HEK293T (cell line): ENCODE measurements around the gene MRPL45.

Experiments used
- CTCF ChIA-PET: fragments of 350-600 bp; formaldehyde crosslinking; extraction: SDS; loops from one replicate; lab custom pipeline; 2021; ENCODE audit warnings: antibody characterized with exemption, inconsistent platforms; lab: Yijun Ruan, JAX
- POLR2A ChIA-PET: fragments of 350-600 bp; formaldehyde crosslinking; extraction: SDS; loops from one replicate; lab custom pipeline; 2020; ENCODE audit warnings: antibody characterized with exemption, inconsistent platforms; lab: Yijun Ruan, JAX
- DNase-seq: peaks from one replicate; pipeline ENCODE4 v3.0.0; 2012; ENCODE audit warnings: mixed read lengths; ENCODE audit errors: extremely low spot score
- ARNT ChIP-seq: fragments of 450-650 bp; IDR thresholded peaks from 2 replicates; pipeline ENCODE4 v1.6.1; 2017; ENCODE audit warnings: mild to moderate bottlenecking
- BHLHE40 ChIP-seq: fragments of 450-650 bp; IDR thresholded peaks from 2 replicates; pipeline ENCODE4 v1.6.1; 2016; ENCODE audit warnings: mild to moderate bottlenecking, moderate library complexity, borderline replicate concordance
- CTBP1 ChIP-seq: fragments of 450-650 bp; IDR thresholded peaks from 2 replicates; pipeline ENCODE4 v1.6.1; 2016; ENCODE audit warnings: borderline replicate concordance
- ELF4 ChIP-seq: fragments of 450-650 bp; IDR thresholded peaks from 2 replicates; pipeline ENCODE4 v1.6.1; 2017; ENCODE audit warnings: antibody characterized with exemption
- FOXA1 ChIP-seq: fragments of 450-650 bp; IDR thresholded peaks from 2 replicates; pipeline ENCODE4 v1.6.1; 2016; ENCODE audit warnings: mild to moderate bottlenecking
- FOXK2 ChIP-seq: fragments of 450-650 bp; IDR thresholded peaks from 2 replicates; pipeline ENCODE4 v1.6.1; 2016; ENCODE audit warnings: mild to moderate bottlenecking
- FOXM1 ChIP-seq: fragments of 450-650 bp; IDR thresholded peaks from 2 replicates; pipeline ENCODE4 v1.6.1; 2017; ENCODE audit warnings: mild to moderate bottlenecking, borderline replicate concordance
- HDGF ChIP-seq: fragments of 450-650 bp; IDR thresholded peaks from 2 replicates; pipeline ENCODE4 v1.6.1; 2017; ENCODE audit warnings: antibody characterized with exemption, borderline replicate concordance
- L3MBTL2 ChIP-seq: fragments of 450-650 bp; conservative IDR thresholded peaks from 2 replicates; pipeline ENCODE4 v1.6.1; 2016; ENCODE audit warnings: mild to moderate bottlenecking
- LEF1 ChIP-seq: fragments of 450-650 bp; IDR thresholded peaks from 2 replicates; pipeline ENCODE4 v1.6.1; 2017; ENCODE audit warnings: mild to moderate bottlenecking, borderline replicate concordance
- NFRKB ChIP-seq: fragments of 450-650 bp; IDR thresholded peaks from 2 replicates; pipeline ENCODE4 v1.6.1; 2016; ENCODE audit warnings: mild to moderate bottlenecking, moderate library complexity
- SP1 ChIP-seq: fragments of 450-650 bp; IDR thresholded peaks from 2 replicates; pipeline ENCODE4 v1.6.1; 2017
- SUZ12 ChIP-seq: fragments of 450-650 bp; IDR thresholded peaks from 2 replicates; pipeline ENCODE4 v1.6.1; 2016; ENCODE audit warnings: mild to moderate bottlenecking
- TARDBP ChIP-seq: fragments of 450-650 bp; IDR thresholded peaks from 2 replicates; pipeline ENCODE4 v1.6.1; 2016
- ZNF384 ChIP-seq: fragments of 450-650 bp; IDR thresholded peaks from 2 replicates; pipeline ENCODE4 v1.6.1; 2016
- TF ChIP-seq, protein P1 (sequence below): fragments of 450-650 bp; IDR thresholded peaks from 2 replicates; pipeline ENCODE4 v1.6.1; 2016

MRPL45 gene

DNA sequence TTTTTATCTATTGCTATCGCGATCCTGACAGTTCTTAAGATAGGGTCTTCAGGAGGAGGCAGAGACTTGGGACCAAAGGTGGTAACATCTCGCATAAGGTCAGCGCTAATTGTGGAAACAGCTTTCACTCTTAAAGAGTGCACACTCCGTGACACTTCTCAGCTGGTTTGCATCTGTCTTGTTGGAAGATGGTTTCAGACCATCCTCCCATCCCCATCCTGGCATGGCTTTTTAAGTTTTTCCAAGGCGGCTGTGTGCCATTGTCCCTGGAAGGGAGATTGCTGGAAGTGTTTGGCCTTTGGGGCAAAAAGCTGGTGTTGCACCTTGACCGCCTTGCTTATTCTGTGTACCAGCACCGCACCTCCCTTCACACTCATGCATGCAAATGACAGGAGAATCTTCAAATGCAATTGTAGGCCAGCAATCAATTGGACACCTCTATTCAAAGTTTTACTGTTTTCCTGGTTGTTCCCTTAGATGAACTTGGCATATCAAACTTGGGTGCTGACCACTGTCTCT lies 56.2 kb downstream of the MRPL45 start:
- TF ChIP-seq SUZ12 (no peak), SP1 (no peak), BHLHE40 (no peak), FOXK2 (no peak), L3MBTL2 (no peak), FOXM1 (no peak), FOXA1 (no peak), NFRKB (no peak), LEF1 (no peak), ELF4 (no peak), HDGF (no peak), ARNT (no peak), ZNF384 (no peak), TARDBP (no peak)
- ChIA-PET CTCF (interaction anchor here (0.7 to 2.4 kb wide), 3 partner anchors 61 to 129 kb away, joined by 3 to 17 read pairs (median 4); no protein-coding TSS in a partner anchor), POLR2A (interaction anchor here (0.9 to 5.1 kb wide), 6 partner anchors 9 to 61 kb away, joined by 3 to 69 read pairs (median 6); partner anchors contain the start of gene GPR179)
- DNase-seq: no peak

DNA sequence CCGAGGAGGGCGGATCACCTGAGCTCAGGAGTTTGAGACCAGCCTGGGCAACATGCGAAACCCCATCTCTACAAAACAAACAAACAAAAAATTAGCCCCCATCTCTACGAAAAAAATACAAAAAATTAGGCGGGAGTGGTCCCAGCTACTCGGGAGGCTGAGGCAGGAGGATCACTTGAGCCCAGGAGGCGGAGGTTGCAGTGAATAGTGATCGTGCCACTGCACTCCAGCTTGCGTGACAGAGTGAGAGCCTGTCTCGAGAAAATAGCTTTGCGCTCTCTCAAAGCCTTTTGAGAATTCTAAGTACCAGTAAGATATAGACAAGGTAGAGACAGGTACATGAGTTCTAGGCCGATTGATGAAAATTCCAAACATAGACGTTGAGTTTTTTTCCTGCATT lies 56.7 kb downstream of the MRPL45 start:
- ChIA-PET CTCF (interaction anchor here (1.5 to 3.0 kb wide), 3 partner anchors 13 to 128 kb away, joined by 4 to 17 read pairs (median 11); no protein-coding TSS in a partner anchor), POLR2A (interaction anchor here (1.2 to 5.1 kb wide), 3 partner anchors 10 to 61 kb away, joined by 3 to 69 read pairs (median 15); partner anchors contain the start of gene GPR179)
- DNase-seq: no peak
- TF ChIP-seq ARNT (no peak), SP1 (no peak), ELF4 (no peak)
- TF ChIP-seq, protein P1, sequence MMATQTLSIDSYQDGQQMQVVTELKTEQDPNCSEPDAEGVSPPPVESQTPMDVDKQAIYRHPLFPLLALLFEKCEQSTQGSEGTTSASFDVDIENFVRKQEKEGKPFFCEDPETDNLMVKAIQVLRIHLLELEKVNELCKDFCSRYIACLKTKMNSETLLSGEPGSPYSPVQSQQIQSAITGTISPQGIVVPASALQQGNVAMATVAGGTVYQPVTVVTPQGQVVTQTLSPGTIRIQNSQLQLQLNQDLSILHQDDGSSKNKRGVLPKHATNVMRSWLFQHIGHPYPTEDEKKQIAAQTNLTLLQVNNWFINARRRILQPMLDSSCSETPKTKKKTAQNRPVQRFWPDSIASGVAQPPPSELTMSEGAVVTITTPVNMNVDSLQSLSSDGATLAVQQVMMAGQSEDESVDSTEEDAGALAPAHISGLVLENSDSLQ: no peak

DNA sequence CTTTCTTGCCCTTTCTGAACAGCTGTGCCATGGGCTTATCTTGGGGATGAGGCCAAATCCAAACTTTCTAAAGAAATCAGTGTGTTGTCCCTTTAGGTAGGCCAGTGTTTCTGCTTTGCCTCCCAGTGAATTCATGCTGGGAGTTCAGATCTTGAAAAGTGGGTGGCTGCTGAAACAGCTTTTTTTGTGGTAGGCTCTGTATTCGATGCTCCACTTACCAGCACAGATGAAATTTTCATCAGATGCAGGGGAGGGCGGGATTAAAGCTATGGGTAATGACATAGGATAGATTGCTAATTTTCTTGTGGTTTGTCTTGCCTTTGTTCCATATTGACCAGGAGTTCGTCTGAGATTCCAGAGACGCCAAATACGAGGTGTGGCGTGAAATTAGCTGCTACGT lies 57.5 kb downstream of the MRPL45 start:
- CTCF ChIA-PET: interaction anchor here (1.4 to 3.0 kb wide), 3 partner anchors 12 to 60 kb away, joined by 3 to 17 read pairs (median 11); no protein-coding TSS in a partner anchor
- DNase-seq: no peak
- POLR2A ChIA-PET: interaction anchor here (1.3 to 5.1 kb wide), 2 partner anchors 60 to 499 kb away, joined by 3 to 69 read pairs; partner anchors contain the start of gene RPL23
- TF ChIP-seq LEF1 (no peak), ARNT (no peak), L3MBTL2 (no peak), HDGF (no peak), ELF4 (no peak), FOXM1 (no peak), FOXK2 (no peak), SUZ12 (no peak), SP1 (no peak), ZNF384 (no peak), CTBP1 (no peak), TARDBP (no peak), BHLHE40 (no peak), FOXA1 (no peak)
- TF ChIP-seq, protein P1: no peak

DNA sequence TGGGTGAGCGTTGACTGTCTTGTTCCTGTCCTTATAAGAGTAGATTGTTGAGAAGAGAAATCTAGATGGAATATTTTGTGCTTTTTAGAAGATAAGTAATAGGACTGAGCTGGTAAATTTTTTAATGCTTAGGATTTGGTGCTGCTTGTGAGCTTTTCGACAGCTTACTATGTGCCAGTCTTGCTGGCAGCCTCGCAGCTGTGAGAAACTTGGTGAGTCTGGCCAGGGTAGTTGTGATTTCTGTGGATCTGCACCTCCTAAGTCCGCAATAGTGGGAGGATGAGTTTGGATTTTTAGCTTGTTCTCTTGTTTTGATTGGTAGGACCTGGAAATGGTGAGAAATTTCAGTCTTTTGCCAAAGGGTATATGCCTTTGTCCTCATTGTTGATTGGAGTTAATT lies 58.3 kb downstream of the MRPL45 start:
- no peak for TF ChIP-seq LEF1
- TF ChIP-seq ELF4: no peak
- TF ChIP-seq NFRKB: no peak
- DNase-seq: no peak
- CTCF ChIA-PET: interaction anchor here (1.4 to 3.0 kb wide), 3 partner anchors 11 to 59 kb away, joined by 3 to 17 read pairs (median 11); no protein-coding TSS in a partner anchor
- POLR2A ChIA-PET: interaction anchor here (1.3 to 5.1 kb wide), 2 partner anchors 59 to 499 kb away, joined by 3 to 69 read pairs; partner anchors contain the start of gene RPL23

DNA sequence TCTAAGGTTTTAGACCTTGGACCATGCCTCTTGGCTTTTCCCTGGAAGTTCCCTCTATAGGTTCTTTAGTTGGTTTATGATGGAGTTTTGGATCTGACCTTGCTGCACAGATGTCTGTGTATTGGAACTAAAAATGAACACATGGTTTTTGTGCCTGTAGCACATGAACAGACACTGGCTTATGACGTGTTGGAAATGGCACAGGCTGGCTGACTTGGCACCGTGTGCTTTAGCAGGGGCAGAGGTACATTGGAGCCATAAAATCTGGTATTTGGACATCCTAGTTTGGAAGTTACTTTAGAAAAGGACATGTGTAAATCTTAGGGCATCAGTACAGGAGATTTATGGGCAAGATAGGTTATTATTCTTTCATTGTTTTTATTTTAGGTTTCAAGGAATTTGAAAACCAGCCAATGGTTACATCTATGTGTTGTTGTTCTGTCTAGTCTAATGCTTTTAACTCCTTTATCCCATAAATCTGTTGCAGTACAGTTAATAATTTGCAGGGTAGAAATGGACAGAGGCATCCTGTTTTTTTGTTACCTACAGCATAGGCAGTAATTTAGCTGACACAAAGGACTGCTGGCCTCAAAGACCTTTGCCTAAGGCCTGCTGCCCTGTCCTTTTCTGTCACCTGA lies 60.6 kb downstream of the MRPL45 start:
- no peak for DNase-seq
- POLR2A ChIA-PET: no interaction called here
- no peak for TF ChIP-seq FOXM1
- CTCF ChIA-PET: no interaction called here

DNA sequence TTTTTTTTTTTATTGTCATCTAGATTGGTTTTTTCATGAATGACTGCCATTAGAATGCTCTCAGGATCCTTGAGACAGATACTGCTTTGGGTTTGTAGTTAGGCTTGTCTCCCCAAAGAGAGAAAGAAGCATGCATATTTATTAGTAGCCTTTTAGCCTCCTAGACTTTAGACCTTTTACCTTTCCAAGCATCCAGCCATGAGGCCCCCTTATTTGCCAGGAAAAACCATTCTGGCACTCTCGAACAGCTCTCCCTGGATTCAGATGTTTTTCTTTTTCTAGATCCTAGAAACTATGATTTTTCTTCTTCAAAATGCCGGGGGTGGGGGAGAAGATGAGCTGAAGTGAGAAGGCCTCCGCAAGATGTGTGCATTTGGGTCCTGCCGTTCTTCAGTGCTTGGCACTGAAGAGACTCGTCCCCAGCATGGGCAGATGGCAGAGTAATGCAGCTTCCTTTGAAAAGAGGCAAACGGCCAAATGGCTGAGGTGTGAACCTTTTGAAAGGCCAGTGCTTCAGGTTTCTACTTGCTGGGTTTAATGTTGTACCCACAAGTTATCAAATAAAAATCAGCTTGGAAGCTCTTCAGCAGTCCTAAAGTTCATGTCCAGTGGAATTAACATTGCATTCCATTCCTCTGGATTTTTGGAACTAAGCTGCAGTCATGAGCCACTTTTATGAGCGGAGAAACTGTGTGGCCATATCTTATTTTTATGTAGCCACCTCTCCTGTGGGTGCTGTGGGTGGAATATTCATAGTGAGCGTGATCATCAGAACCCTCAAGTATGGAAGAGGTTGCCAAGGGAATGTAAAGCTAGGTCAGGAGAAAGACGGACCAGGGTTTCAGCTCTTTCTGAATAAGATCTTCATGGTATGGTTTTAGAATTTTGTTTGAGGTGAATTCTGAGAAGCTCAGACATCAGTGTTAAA lies 61.9 kb downstream of the MRPL45 start:
- ChIA-PET POLR2A (interaction anchor here (1.1 kb wide), 1 partner anchor 56 kb away, joined by 5 read pairs; no protein-coding TSS in a partner anchor), CTCF (interaction anchor here (0.8 to 1.1 kb wide), 3 partner anchors 10 to 65 kb away, joined by 4 read pairs; no protein-coding TSS in a partner anchor)
- DNase-seq: no peak
- TF ChIP-seq ARNT: no peak
- no peak for TF ChIP-seq ZNF384
- no peak for TF ChIP-seq HDGF
- TF ChIP-seq, protein P1: no peak
- no peak for TF ChIP-seq SP1
- no peak for TF ChIP-seq CTBP1
- no peak for TF ChIP-seq FOXK2
- TF ChIP-seq FOXM1: no peak
- no peak for TF ChIP-seq SUZ12
- no peak for TF ChIP-seq TARDBP
- no peak for TF ChIP-seq LEF1
- TF ChIP-seq FOXA1: no peak
- no peak for TF ChIP-seq BHLHE40
- no peak for TF ChIP-seq ELF4
- no peak for TF ChIP-seq L3MBTL2
- no peak for TF ChIP-seq NFRKB
